Adrenal gland (tissue), 5 donors: ENCODE results near the gene CCDC154.

ENCODE experiments used
- CTCF ChIP-seq, 6 experiments: fragments of 450-650 bp in 4 of 6; fragments of 200-600 bp in 2 of 6; sonication (generic) in 1 of 6; IDR thresholded peaks; 1 replicate in 5 of 6; 2 replicates in 1 of 6; pipeline versions ENCODE4 v1.5.1 to v1.8.0; 2016 to 2021; ENCODE audit warnings: antibody characterized with exemption in 6 of 6, mild to moderate bottlenecking in 2 of 6, moderate library complexity in 1 of 6
- POLR2A ChIP-seq, 2 donors: fragments of 450-650 bp; IDR thresholded peaks; one replicate each; pipeline ENCODE4 v1.6.1; 2017; ENCODE audit warnings: antibody characterized with exemption in 2 of 2, mild to moderate bottlenecking in 2 of 2, moderate library complexity in 1 of 2
- donor health status: DM: no; HTN: no; CAD: no.

GRCh38 chr16:1466054-1466453 lies 21.7 kb upstream of the CCDC154 start:
- no peak for TF ChIP-seq CTCF (IDR thresholded peaks at IDR 0.05)
- TF ChIP-seq POLR2A (IDR thresholded peaks at IDR 0.05) = no peak
